T-helper 1 cell treated with Interleukin-12 subunit alpha and Interleukin-12 subunit beta and Interleukin-4 antibody, amounts not matched to agents 30 μg/mL and 1 μg/mL, for 36 hours (primary cell): ENCODE measurements around the gene FOXC2.
"Not testable (repeated sequence)": the region's sequence is repeated elsewhere in the genome, so short reads cannot be mapped to it uniquely, and the experiment has no call there.

Source experiments
- H3K27ac Mint-ChIP-seq: one replicate; pipeline ENCODE4 v1.8.0; 2021; ENCODE audit warnings: mild to moderate bottlenecking, mixed read lengths
- H3K27me3 Mint-ChIP-seq: one replicate; pipeline ENCODE4 v1.8.0; 2021; ENCODE audit warnings: low read depth, mixed read lengths
- H3K36me3 Mint-ChIP-seq: one replicate; pipeline ENCODE4 v1.8.0; 2021; ENCODE audit warnings: low read depth, mixed read lengths
- H3K4me1 Mint-ChIP-seq: one replicate; pipeline ENCODE4 v1.8.0; 2021; ENCODE audit warnings: low read depth, mixed read lengths
- H3K4me3 Mint-ChIP-seq: one replicate; pipeline ENCODE4 v1.8.0; 2021; ENCODE audit warnings: mild to moderate bottlenecking, moderate library complexity, mixed read lengths
- H3K9me3 Mint-ChIP-seq: one replicate; pipeline ENCODE4 v1.8.0; 2021; ENCODE audit warnings: mixed read lengths

Gene FOXC2

GRCh38 chr16:86578611-86579267, 12.1 kb downstream of the FOXC2 start:
- no peaks in the 10 kb centered on the region for H3K9me3 Mint-ChIP-seq
- peak overlapping the region; percentile 31 for H3K4me3 Mint-ChIP-seq
- H3K36me3 Mint-ChIP-seq: no peaks in the 10 kb centered on the region
- H3K4me1 Mint-ChIP-seq: peaks cover 10% of the 10 kb centered on the region
- H3K27ac Mint-ChIP-seq: no peak overlapping the region
- H3K27me3 Mint-ChIP-seq: peaks cover 76% of the 10 kb centered on the region

- Mint-ChIP-seq H3K4me1 (peaks cover 10% of the 10 kb centered on the region), H3K36me3 (no peaks in the 10 kb centered on the region), H3K4me3 (no peak overlapping the region), H3K27me3 (peaks cover 71% of the 10 kb centered on the region), H3K9me3 (no peaks in the 10 kb centered on the region), H3K27ac (no peak overlapping the region)
Measured at GRCh38 chr16:86579268-86580062, 12.8 kb downstream of the FOXC2 start.

DNA sequence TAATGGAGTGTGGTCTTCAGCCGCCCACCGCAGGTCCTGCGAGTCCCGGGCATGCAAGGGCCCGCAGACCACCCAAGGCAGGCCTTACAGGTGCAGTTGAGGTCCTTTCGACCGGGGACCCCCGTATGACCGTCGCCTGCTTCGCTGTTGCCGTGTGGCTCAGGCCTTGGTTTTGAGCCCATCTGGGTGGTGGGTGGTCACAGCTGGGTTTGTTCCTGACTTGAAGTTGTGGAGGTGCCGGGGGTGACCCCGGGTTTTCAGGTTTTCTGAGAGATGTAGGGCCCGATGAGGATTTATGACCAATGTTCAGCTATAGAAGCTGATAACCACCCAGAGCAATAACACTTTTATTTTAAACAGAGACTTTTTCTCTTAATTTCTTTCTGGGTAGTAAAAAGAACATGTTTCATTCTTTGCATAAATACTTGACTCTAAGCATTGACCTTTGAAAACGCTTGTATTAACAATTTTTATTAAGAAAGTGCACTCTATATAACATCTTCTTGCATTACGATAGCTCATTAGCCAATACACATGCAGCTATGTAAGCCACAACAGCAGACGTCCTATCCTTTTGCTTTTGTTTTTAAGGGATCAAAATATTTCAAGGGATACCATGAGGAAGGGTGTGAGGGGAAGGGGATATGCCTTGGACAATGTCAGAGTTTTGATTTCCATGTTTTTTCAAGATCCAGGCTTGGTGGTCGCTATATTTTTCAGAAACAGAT, 13.6 kb downstream of the FOXC2 start:
- H3K27me3 Mint-ChIP-seq: peaks cover 65% of the 10 kb centered on the region
- H3K4me1 Mint-ChIP-seq: peaks cover 10% of the 10 kb centered on the region

GRCh38 chr16:86580791-86581170, 14.2 kb downstream of the FOXC2 start:
- Mint-ChIP-seq H3K36me3 (no peaks in the 10 kb centered on the region), H3K9me3 (no peaks in the 10 kb centered on the region), H3K27ac (no peak overlapping the region), H3K4me3 (no peak overlapping the region), H3K4me1 (peaks cover 10% of the 10 kb centered on the region), H3K27me3 (peaks cover 61% of the 10 kb centered on the region)

More for the DNA sequence above, 13.6 kb downstream of the FOXC2 start:
- Mint-ChIP-seq H3K36me3 (no peaks in the 10 kb centered on the region), H3K9me3 (no peaks in the 10 kb centered on the region), H3K4me3 (no peak overlapping the region), H3K27ac (no peak overlapping the region)

DNA sequence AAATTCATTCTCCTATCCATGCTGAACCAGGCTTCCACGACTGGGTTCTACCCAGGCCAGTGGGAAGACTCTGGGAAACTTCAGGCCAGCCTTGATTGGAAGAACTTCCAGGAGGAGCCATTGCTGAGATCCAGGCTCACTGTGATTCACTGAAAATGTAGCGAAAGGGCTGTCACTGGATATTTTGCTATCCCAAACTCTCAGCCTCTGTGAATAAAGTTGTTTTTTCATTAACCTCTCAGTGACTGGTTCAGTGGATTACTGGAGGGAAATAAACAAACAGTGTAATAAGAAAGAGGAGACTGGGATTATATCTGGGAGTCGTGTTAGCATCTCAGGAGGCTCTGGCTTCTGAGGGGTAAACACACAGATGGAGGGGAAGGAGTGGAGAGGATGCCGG, 14.8 kb downstream of the FOXC2 start:
- Mint-ChIP-seq H3K27ac (no peak overlapping the region), H3K27me3 (peaks cover 54% of the 10 kb centered on the region), H3K4me3 (no peak overlapping the region)

GRCh38 chr16:86584071-86584685, 17.5 kb downstream of the FOXC2 start:
- Mint-ChIP-seq H3K27me3 (peaks cover 31% of the 10 kb centered on the region), H3K27ac (no peak overlapping the region), H3K36me3 (no peaks in the 10 kb centered on the region), H3K4me3 (no peak overlapping the region), H3K4me1 (no peaks in the 10 kb centered on the region), H3K9me3 (no peaks in the 10 kb centered on the region)

More for the DNA sequence above, 14.8 kb downstream of the FOXC2 start:
- Mint-ChIP-seq H3K36me3 (no peaks in the 10 kb centered on the region), H3K9me3 (no peaks in the 10 kb centered on the region), H3K4me1 (peaks cover 5% of the 10 kb centered on the region)

DNA sequence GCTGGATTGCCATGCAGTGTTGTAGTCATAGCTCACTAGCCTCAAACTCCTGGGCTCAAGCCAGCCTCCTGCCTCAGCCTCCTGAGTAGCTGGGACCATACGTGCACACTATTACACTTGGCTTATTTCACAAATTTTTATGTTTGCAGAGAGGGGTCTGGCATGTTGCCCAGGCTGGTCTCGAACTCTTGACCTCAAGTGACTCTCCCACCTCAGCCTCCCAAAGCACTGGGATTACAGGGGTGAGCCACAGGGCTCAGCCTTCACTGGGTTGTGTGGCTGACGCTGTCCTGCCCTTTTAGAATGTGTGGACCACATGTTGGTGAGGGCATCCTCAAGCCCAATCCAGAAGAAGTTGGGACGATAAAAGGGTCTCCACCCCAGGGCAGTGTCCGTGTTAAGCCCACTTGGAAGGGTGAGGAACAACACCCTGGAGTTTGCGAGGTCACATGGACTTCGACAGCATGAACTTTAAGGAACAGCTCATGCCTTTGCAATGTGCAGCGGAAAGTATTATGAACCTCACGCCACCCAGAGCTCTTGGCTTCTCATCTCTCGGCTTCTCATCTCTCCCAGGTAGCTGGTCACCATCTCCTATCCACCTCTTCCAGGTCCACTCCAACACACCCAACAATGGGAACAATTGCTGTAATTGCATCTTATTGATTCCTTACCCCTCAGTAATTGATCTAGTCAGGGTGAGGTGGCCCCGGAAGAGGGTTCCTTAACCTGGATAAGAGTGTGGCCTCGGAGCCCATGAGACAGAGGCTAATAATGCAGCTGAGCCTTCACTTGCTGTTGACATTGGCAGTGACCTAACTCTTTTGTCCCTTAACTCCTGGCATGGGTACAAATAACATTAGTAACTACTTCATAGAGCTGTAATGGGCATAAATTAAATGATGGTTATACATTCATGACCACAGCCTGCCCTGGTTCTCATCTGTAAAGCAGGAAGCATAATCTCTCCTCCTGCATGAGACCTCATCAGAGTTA, 18.4 kb downstream of the FOXC2 start:
- H3K36me3 Mint-ChIP-seq: no peaks in the 10 kb centered on the region
- H3K4me1 Mint-ChIP-seq: no peaks in the 10 kb centered on the region
- H3K4me3 Mint-ChIP-seq: no peak overlapping the region
- H3K27ac Mint-ChIP-seq: no peak overlapping the region
- H3K27me3 Mint-ChIP-seq: peaks cover 25% of the 10 kb centered on the region
- H3K9me3 Mint-ChIP-seq: no peaks in the 10 kb centered on the region

DNA sequence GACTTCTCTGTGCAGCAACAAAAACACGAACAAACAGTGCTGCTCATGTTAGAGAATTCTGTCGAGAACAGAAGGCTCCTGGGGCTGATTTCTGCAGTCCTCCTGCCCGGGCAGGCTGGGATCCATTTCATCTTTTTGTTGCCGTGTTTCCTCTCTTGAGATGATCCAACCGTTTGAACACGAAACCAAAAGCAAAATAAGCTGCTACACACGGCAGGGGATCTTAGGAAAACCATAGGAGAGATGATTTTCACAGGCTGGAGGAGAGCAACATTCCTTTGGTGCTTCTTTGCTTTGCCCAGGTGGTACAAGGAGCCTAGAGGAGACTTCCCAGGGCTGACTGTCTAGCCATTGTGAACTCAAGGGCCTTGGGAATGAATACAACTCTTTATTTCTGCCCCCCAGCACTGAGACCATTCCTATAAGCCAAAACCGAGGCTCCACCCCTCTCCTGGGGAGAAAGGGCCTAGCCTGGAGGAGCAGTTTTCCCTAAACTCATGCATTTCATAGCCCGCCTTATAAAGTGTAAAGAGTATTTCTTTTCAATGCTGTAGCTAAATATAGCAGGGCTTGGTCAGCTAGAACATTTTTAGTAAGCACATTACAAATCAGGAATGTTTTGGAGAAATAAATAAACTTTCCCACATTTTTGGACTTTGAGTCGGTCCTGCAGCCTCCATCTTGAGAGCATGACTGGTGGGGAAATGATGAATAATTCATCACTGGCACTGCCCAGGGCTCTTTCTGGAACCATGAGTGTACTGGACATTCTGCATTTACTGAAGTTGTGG, 19.4 kb downstream of the FOXC2 start:
- H3K9me3 Mint-ChIP-seq: no peaks in the 10 kb centered on the region

GRCh38 chr16:86587487-86587886, 20.9 kb downstream of the FOXC2 start:
- H3K4me1 Mint-ChIP-seq: no peaks in the 10 kb centered on the region
- no peaks in the 10 kb centered on the region for H3K36me3 Mint-ChIP-seq
- H3K4me3 Mint-ChIP-seq: no peak overlapping the region
- H3K27ac Mint-ChIP-seq: no peak overlapping the region
- peaks cover 9% of the 10 kb centered on the region for H3K27me3 Mint-ChIP-seq
- no peaks in the 10 kb centered on the region for H3K9me3 Mint-ChIP-seq

More for the DNA sequence above, 19.4 kb downstream of the FOXC2 start:
- no peak overlapping the region for H3K27ac Mint-ChIP-seq
- H3K4me1 Mint-ChIP-seq: no peaks in the 10 kb centered on the region
- H3K36me3 Mint-ChIP-seq: no peaks in the 10 kb centered on the region
- H3K27me3 Mint-ChIP-seq: peaks cover 17% of the 10 kb centered on the region
- no peak overlapping the region for H3K4me3 Mint-ChIP-seq

DNA sequence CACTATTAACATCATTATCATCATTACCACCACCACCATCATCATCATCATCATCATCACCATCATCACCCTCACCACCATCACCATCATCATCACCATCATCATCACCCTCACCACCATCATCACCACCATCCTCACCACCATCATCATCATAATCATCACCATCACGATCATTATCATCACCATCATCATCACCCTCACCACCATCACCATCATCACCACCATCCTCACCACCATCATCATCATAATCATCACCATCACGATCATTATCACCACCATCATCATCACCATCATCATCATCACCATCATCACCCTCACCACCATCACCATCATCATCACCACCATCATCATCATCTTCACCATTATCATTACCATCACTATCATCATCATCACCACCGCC, 21.3 kb downstream of the FOXC2 start:
- H3K36me3 Mint-ChIP-seq, H3K4me3 Mint-ChIP-seq, H3K27ac Mint-ChIP-seq, H3K9me3 Mint-ChIP-seq, H3K4me1 Mint-ChIP-seq: not testable (repeated sequence)
- peaks cover 11% of the 10 kb centered on the region for H3K27me3 Mint-ChIP-seq

- Mint-ChIP-seq H3K4me1 (no peaks in the 10 kb centered on the region), H3K27ac (no peak overlapping the region), H3K36me3 (no peaks in the 10 kb centered on the region), H3K9me3 (no peaks in the 10 kb centered on the region), H3K4me3 (no peak overlapping the region), H3K27me3 (peaks cover 25% of the 10 kb centered on the region)
Measured at GRCh38 chr16:86590501-86591144, 24.0 kb downstream of the FOXC2 start.

- H3K36me3 Mint-ChIP-seq: no peaks in the 10 kb centered on the region
- no peaks in the 10 kb centered on the region for H3K4me1 Mint-ChIP-seq
- H3K27ac Mint-ChIP-seq: no peak overlapping the region
- H3K4me3 Mint-ChIP-seq: no peak overlapping the region
- H3K9me3 Mint-ChIP-seq: no peaks in the 10 kb centered on the region
- peaks cover 25% of the 10 kb centered on the region for H3K27me3 Mint-ChIP-seq
Measured at GRCh38 chr16:86591270-86591669, 24.6 kb downstream of the FOXC2 start.
